ENCODE data around the gene RAD51AP1. TPM values are rescaled to one million over a fixed set of nuclear protein-coding genes. Genes with fewer than 3 reads are reported as not detected.
"Not testable (repeated sequence)": the region's sequence is repeated elsewhere in the genome, so short reads cannot be mapped to it uniquely, and the experiment has no call there.

The RAD51AP1 gene
- total RNA-seq, 4 donors from 2014 or later = 0.40 to 0.74 (median 0.54) TPM; not detected in 1

DNA sequence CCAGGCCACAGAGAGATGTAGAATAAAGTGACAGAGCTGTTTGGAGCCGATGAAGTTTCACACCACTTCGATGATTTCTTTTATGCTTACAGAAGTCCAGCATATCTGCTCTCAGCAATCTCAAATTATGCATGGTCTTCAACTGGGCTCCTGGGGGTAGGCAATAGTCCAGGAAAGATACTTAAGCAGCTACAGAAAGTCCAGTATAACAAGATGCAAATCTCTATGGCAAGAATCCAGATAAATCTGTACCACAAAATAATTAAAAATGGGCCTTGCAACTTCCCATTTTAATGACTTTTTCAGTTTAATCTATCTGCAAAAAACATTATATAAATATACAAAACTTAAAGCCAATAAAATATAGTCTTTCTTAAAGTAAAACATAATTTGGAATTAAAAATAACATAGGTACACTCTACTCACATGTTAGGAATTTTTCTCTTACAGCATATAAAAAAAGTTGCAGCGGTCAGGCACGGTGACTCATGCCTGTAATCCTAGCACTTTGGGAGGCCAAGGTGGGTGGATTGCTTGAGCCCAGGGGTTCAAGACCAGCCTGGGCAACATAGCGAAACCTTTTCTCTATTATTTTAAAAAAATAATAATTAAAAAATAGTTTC, 20.5 kb upstream of the RAD51AP1 start:
- Histone ChIP-seq H3K9me3 (no peaks in the 10 kb centered on the region), H3K4me3 (no peak overlapping the region), H3K27me3 (no peaks in the 10 kb centered on the region), H3K4me1 (no peaks in the 10 kb centered on the region), H3K27ac (no peak overlapping the region), H3K36me3 (peaks cover 3 to 71% of the 10 kb centered on the region in 2 donors)
- ATAC-seq = no peak
- peak; percentile 14 for TF ChIP-seq POLR2AphosphoS5 (IDR thresholded peaks at IDR 0.05)
- TF ChIP-seq, protein P1, sequence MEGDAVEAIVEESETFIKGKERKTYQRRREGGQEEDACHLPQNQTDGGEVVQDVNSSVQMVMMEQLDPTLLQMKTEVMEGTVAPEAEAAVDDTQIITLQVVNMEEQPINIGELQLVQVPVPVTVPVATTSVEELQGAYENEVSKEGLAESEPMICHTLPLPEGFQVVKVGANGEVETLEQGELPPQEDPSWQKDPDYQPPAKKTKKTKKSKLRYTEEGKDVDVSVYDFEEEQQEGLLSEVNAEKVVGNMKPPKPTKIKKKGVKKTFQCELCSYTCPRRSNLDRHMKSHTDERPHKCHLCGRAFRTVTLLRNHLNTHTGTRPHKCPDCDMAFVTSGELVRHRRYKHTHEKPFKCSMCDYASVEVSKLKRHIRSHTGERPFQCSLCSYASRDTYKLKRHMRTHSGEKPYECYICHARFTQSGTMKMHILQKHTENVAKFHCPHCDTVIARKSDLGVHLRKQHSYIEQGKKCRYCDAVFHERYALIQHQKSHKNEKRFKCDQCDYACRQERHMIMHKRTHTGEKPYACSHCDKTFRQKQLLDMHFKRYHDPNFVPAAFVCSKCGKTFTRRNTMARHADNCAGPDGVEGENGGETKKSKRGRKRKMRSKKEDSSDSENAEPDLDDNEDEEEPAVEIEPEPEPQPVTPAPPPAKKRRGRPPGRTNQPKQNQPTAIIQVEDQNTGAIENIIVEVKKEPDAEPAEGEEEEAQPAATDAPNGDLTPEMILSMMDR (IDR thresholded peaks at IDR 0.05) = no peak
- WGBS, 2 donors (ENCODE audit: low coverage in 1 of 2) = 66 to 76% methylated on average over 5 of the region's 5 CpGs

DNA sequence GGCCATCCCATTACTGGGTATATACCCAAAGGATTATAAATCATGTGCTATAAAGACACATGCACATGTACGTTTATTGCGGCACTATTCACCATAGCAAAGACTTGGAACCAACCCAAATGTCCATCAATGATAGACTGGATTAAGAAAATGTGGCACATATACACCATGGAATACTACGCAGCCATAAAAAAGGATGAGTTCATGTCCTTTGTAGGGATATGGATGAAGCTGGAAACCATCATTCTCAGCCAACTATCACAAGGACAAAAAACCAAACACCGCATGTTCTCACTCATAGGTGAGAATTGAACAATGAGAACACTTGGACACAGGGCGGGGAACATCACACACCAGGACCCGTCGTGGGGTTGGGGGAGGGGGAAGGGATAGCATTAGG, 15.2 kb upstream of the RAD51AP1 start:
- H3K27me3 ChIP-seq, H3K4me3 ChIP-seq, H3K27ac ChIP-seq, ATAC-seq, H3K4me1 ChIP-seq, H3K9me3 ChIP-seq: not testable (repeated sequence)
- WGBS, 2 donors (ENCODE audit: low coverage in 1 of 2) = 80 to 82% methylated on average over 1 to 6 of the region's 7 CpGs
- H3K36me3 ChIP-seq = peaks cover 0 to 71% of the 10 kb centered on the region in 2 donors

DNA sequence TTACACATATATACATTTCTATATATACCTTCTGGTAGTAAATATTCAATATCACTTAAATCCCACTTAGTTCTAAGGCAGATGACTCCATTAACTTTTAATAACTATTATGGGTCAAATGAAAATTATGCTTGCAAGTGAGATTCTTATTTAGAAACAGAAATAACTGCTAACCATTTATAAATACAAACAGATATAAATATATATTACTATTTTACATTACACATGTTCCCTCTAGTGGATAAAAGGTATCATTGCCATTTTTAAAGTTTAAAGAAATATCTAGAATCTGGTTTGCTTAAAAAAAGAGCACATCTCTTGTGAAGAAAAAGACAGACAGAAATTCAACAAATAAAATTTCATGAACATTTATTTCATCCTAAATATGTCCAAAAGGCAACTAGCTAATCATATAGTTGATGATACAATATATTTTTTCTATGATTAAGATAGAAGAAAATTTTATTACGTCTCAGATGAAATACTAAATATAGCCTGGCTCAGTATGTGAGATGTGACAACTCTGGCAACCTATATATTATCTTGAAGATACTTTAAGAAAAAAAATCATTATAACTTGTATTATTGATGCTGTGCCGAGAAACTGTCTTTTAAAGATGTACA, 11.7 kb upstream of the RAD51AP1 start:
- no peak for ATAC-seq
- TF ChIP-seq, protein P1 (IDR thresholded peaks at IDR 0.05) = peak; percentile 20 to 52 (median 32)
- no peak for TF ChIP-seq POLR2A (IDR thresholded peaks at IDR 0.05)
- Histone ChIP-seq H3K4me1 (no peaks in the 10 kb centered on the region), H3K36me3 (peaks cover 0 to 74% of the 10 kb centered on the region in 2 donors), H3K4me3 (no peak overlapping the region), H3K9me3 (no peaks in the 10 kb centered on the region), H3K27me3 (no peaks in the 10 kb centered on the region), H3K27ac (no peak overlapping the region)
- 77 to 89% methylated on average over 2 of the region's 2 CpGs for WGBS, 2 donors (ENCODE audit: low coverage in 1 of 2)

DNA sequence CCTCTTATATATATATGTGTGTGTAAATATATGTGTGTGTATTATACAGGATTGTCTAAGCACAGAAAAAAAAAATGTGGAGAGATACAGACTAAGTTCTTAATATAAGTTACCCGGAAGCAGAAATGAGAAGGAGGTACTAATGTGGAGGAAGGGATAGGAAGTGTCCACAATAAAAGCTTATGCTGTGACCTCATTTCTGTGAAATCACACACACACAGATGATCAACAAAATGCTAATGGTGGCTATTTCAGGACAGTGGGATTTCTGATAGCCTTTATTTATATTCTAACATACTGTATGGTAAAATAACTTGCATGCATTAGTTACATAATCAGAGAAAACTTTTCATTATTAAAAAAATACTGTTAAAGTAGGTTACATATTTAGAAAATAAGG, 8.5 kb upstream of the RAD51AP1 start:
- H3K36me3 ChIP-seq = peaks cover 0 to 74% of the 10 kb centered on the region in 2 donors
- WGBS, 2 donors (ENCODE audit: low coverage in 1 of 2) = 53 to 71% methylated on average over 1 of the region's 1 CpG
- TF ChIP-seq, protein P1 (IDR thresholded peaks at IDR 0.05) = no peak
- TF ChIP-seq POLR2A (IDR thresholded peaks at IDR 0.05) = no peak
- H3K27me3 ChIP-seq = no peaks in the 10 kb centered on the region
- ATAC-seq = no peak
- no peak overlapping the region for H3K4me3 ChIP-seq
- no peaks in the 10 kb centered on the region for H3K9me3 ChIP-seq
- H3K4me1 ChIP-seq = no peaks in the 10 kb centered on the region
- H3K27ac ChIP-seq = no peak overlapping the region

DNA sequence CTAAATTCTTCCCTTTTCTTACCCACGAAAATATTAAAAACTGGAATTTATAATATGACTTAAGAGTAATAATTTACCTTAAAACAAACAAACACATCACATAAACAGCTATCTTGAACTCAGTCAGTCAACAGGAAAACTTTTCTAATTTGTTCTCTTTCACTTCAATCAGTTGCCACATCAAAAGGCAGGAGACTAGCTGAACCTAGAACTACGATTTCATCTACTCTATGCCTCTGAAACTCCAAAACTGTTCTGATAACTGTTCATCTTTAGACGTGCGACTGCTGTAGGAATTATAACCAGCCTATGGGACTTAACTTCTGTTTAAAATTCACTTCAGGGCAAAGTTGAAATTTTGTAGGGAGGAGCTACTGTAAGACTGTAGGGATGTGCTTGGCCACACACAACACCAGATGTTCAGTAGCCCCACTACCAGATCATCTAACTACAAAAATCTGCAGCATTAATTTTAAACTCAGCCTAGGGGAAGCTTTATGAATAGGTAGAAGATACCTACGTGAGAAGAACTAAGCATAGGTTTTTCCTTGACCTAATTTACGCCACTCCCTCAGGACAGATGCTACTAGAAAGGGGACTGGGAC, 7.6 kb upstream of the RAD51AP1 start:
- 74 to 77% methylated on average over 5 to 6 of the region's 6 CpGs for WGBS, 2 donors (ENCODE audit: low coverage in 1 of 2)
- Histone ChIP-seq H3K27me3 (no peaks in the 10 kb centered on the region), H3K4me1 (no peaks in the 10 kb centered on the region), H3K4me3 (no peak overlapping the region), H3K27ac (no peak overlapping the region), H3K36me3 (peaks cover 0 to 67% of the 10 kb centered on the region in 2 donors), H3K9me3 (no peaks in the 10 kb centered on the region)
- no peak for ATAC-seq
- TF ChIP-seq EP300 (IDR thresholded peaks at IDR 0.05) (no peak), POLR2A (IDR thresholded peaks at IDR 0.05) (no peak)

DNA sequence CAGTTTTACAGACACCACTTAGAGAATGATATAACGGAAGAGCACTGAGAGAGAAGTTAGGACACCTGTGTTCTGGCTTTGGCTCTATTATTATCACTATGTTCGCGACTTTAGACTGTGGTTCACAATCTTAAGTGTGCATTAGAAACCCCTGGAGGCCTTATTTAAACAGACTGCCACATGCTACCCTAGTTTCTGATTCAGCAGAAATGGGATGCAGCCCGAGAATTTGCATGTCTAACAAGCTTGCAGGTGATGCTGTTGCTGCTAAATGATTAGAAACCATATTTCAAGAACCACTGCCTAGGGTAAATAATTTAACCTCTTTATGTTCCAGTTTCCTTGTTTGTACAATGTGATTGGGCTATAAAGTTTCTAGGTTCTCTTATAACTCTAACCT, 3.6 kb upstream of the RAD51AP1 start:
- H3K4me1 ChIP-seq = peaks cover 0 to 22% (median 8%) of the 10 kb centered on the region in 3 donors
- WGBS, 2 donors (ENCODE audit: low coverage in 1 of 2) = 94 to 98% methylated on average over 4 of the region's 4 CpGs
- no peak overlapping the region for H3K4me3 ChIP-seq
- ATAC-seq = no peak
- H3K27ac ChIP-seq = no peak overlapping the region
- no peaks in the 10 kb centered on the region for H3K9me3 ChIP-seq
- TF ChIP-seq POLR2A (IDR thresholded peaks at IDR 0.05) (no peak), EP300 (IDR thresholded peaks at IDR 0.05) (no peak), POLR2AphosphoS5 (IDR thresholded peaks at IDR 0.05) (no peak)
- TF ChIP-seq, protein P1 (IDR thresholded peaks at IDR 0.05) = no peak
- H3K27me3 ChIP-seq = no peaks in the 10 kb centered on the region
- H3K36me3 ChIP-seq = peaks cover 0 to 53% of the 10 kb centered on the region in 2 donors

Data from gastroesophageal sphincter (tissue), 4 donors.